Stimulated activated CD8-positive, alpha-beta memory T cell treated with anti-CD3 and anti-CD28 coated beads, Interleukin-15, amount 100 ng/mL, for 4 hours (primary cell): ENCODE data around the gene INO80D.
"Not testable (repeated sequence)": the region's sequence is repeated elsewhere in the genome, so short reads cannot be mapped to it uniquely, and the experiment has no call there.

Experiments used
- DNase-seq, 2 donors: peaks; one replicate each; pipeline ENCODE4 v3.0.0-alpha.2; 2020; ENCODE audit warnings: low read depth in 2 of 2

INO80D gene

DNA sequence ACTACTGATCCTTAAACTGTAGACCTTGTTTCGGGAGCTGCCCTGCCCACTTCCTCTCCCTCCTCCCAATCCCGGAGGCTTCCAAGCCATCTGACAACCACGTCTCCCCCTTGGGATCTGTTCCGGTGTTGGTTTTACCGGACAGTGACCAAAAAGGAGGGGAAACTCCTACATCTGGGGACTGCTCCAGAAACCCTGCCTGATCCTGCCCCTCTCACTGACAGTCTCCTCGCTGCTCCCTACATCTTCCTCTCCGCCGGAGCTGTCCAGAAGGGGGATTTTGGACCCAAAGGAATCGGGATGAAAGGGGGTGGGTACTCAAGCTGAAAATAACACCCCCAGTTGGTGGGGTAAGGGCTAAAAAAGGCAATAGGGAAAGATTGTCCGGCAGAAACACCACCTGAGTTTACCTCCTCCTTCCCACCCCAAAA, 1.5 kb downstream of the INO80D start:
- no peak for DNase-seq

DNA sequence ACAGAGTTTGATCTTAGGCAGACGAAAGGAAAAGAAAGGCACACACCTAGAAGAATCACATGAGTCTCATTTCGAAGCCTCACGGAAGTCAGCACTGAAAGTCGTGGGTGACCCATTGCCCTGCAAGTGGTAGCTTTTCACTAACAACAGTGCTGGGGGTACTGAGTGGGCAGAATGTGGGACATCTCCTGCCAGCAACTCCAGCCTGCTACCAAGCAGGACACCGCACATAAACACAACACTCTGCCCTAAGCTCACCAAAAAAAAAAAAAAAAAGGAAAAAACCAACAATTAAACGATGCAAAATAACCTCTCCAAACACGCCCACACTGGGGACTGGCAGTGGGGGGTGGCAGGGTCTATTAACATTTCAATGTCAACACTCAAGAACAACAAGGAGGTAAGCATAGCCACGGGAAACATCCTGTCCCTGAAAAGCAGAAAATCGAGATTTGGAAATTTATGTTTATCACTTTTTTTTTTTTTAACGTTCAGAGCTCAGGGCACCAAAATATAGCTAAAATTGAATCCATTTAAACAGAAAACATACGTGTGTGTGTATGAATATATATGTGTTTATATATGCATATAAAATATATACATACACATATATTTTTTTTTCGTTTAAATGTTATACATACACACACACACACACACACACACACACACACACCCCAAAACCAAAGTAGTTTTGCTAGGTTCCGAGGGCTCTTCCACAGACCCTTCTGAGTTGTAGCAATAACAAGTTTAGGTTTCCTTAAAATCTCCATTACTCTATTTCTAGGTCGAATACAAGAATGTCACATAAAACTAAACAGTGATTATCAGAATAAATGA, 2.2 kb downstream of the INO80D start:
- DNase-seq: no peak

DNA sequence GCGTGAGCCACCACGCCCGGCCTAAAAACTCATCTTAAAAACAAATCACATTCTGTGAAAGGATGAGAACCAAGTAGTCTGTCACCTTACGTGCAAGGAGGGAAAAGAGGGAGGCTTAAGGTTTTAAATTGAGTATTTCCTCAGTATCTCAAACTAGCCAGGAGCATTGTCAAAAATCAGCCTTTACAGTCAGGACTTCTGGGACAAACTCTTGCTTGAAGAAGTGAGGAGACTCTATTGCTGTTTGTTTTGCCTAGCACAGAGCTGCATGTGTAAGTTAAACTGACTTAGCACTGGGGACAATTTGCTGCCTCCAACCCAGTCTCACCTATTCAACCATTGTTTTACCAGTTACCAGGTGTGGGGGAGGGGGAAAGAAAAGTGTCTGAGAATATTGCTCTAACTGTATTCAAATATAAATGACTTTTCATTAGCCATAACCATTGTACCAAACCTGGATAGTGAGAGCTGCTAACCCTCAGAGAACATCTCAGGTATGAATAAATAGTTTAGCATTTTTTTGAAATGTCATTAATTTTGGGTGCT, 3.6 kb downstream of the INO80D start:
- DNase-seq: no peak

DNA sequence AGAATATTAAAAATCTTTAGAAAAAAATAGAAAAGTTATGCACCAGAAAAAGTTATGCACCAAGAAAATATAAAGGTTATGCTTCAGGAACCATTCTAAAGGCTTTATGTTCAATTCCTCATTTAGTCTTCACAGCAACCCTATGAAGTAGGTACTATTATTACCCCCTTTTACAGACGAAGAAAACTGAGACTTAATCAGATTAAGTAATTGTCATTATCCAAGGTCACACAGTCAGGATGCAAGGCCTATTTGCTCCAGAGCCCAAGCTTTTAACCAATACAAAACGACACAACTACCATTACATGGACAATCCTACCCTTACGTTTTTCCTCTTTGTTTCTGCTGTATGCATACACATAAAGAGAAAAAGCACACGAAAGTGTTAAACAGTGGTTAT, 5.0 kb downstream of the INO80D start:
- DNase-seq: no peak

DNA sequence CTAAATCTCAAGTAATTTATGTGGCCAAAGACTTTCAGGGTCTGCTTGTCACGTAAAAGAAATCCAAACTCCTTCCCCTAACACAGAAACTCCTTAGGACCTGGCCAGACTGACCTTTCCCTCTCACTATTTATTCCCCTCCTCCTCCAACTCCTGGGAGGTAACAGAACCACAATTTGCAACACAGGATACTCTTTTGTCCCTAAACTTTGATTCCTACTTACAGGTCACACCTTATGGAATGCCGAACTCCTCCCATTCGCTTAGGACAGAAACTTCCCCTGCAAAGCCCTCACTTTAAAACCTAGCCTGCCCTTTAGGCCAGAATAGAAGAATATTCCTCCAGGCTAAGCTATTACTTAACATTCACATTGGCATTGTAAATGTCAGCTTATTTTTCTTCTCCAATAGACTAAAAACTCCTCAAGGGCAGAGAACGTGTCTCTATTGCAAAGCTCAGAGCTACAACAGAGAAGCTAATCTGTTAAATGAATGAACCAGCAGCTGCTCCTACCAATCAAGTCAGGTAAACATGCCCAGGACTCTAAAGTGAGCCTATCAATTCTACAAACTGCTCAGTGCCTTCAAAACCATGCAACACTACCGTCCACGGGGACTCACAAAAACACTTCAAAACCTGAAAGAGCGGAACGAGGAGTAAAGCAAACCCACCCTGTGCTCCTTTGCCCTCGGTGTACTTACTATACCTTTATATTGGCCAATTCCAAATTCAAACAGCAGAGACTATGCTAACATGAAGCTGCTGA, 6.1 kb downstream of the INO80D start:
- DNase-seq: no peak

DNA sequence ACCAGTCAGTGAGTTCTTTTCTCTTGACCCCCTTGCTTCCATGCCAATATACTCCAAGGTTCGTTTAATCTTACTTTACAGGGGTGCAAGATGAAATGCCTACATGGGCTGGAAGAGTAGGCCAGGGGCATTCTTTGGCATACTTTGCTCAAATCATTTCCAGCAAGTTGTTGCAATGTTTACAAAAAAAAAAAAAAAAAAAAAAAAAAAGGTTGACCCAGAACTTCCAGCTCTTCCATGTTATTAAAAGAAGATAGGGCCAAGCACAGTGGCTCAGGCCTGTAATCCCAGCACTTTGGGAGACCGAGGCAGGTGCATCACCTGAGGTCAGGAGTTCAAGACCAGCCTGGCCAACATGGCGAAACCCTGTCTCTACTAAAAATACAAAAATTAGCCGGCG, 8.1 kb downstream of the INO80D start:
- not testable (repeated sequence) for DNase-seq

DNA sequence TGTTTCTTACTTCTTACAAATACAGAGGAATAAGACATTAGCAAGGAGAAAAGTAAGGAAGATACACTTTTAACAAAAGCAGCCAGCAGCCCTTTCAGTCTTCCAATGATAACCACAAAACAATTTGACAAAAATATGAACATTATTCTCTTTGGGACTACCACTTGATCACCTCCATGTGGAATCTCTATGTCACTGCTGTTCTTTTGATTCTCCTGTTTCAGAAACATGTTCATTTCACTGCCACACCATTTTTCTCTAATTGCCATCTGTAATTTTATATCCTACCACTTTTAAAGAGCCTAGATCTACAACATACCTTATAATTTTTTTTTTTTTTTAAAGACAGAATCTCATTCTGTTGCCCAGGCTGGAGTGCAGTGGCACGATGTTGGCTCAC, 10.9 kb downstream of the INO80D start:
- no peak for DNase-seq

DNA sequence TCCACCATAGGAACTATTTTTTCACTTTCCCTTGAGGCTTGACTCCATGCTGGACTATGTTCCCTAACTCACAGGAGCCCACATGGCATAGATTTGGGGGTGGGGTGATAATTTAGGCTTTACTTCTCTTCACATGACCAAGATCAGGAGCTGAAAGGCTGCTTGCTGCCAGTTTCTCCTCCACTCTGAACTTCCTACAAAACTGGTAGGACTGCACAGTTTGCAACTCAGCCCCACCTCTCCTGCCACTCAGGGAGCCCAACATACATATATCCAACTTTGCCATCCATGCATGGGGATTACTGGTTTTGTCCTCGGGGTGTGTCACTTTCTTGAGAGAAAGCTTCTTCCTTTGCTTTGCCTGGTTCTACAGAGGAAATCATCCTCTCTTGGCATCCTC, 14.2 kb downstream of the INO80D start:
- DNase-seq: no peak

DNA sequence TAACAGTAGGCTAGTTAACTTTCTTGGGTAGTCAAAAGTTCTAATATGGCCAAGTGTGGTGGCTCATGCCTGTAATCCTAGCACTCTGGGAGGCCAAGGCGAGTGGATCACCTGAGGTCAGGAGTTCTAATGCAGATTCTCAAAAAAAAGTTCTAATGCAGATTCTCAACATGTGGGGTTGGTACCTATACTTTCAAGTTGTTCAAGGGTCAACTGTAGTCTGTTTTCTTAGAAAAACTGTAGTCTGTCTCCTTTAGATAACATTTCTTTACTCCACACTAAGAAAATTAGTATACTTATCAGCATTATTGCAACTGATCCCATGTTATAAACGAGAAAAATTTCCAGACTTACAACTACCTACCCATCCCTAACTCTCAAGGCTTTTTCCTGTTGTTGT, 16.6 kb downstream of the INO80D start:
- no peak for DNase-seq

DNA sequence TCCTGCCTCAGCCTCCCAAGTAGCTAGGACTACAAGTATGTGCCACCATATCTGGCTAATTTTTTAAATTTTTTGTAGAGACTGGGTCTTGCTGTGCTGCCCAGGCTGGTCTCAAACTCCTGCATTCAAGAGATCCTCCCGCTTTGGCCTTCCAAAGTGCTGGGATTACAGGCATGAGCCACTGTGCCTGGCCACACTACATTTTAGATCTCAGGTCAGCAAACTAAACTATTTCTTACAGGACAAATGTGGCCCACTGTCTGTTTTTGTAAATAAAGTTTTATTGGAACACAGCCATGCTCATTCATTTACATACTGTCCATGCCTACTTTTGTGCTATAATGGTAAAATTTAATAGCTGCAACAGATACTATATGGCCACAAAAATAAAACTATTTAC, 17.8 kb downstream of the INO80D start:
- no peak for DNase-seq

DNA sequence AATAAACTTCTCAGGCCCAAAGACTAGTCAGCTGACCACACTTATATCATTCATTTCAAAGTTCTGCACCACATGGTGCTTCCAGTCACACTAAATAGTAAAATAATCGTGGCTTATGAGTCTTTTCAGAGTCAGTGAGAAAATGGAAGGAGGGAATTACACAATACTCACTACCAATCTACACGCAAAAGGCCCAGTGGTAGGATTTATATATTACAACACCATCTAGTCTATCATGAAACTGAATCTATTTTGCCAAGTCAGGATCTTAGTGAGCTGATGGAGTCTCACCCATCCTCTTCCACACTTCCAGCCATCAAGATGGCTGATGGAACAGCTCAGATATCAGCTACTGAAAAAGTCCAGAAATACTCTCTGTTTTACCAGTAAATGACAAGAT, 21.9 kb downstream of the INO80D start:
- no peak for DNase-seq

DNA sequence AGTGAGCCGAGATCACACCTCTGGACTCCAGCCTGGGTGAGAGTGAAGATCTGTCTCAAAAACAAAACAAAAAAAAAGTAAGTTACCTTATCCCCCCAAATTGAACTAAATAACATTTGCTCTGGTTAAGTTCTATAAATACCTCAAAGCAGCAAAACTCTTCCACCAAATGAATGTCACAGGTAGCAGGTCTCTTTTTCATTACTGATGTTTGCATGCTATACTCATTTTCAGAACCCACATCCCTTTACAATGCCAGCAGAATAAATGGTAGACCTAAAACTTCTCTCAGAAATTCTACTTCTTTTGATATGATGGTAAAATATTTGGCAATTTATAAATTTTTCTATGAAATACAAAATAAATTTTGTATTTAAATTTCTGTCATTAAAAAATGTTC, 22.3 kb downstream of the INO80D start:
- no peak for DNase-seq

DNA sequence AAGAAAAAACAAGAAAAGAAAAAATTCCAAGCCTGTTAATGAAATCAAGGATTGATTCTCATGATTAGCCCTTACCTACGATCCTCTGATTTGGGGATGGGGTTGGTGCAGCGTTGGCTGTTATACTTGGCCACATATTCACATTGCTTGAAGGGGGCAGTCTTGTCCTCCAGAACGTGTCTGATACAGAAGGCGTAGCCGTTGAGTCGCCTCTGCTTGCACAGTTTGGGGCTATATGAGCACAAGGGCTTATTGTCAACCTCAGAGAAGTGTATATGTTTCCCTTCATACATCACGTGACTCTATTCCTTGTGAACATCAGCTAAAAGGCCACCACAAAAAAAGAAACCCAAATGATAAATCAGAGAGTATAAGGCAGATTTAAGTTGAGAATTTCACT, 23.2 kb downstream of the INO80D start:
- no peak for DNase-seq

DNA sequence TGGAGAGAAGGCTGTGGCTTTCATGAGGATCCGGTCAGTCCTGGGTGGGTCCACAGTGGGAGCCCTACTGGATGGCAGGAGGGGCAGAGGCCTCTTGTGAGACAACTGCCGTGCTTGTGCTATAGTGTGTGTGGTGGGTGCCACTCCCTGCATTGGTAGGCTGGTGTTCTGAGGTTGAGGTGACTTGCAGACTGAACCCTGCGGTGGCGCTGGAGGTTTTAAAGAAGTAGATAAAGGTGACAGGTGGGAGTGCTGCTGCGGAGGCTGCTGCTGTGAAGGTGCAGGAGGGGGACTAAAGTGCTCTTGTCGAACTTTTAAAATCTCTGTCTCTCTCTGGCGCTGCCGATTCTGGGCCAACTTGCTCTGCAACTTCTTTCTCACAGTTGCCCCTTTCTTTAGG, 29.7 kb downstream of the INO80D start:
- no peak for DNase-seq

DNA sequence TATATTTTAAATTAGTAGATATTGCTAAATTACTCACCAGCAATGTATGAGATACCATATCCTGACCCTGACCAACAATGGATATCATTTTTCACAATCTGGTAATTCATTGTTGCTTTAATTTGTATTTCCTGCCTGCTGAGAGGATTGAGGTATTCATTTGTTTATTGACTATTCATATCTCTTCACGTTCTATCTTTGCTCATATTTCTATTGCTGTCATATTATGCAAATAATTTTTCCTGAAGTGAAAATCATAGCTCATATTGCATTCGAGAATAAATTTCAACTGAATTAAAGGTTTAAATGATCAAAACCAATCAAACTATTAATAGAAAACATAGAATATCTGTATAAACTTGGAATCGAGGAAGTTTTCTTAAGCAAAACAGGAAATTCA, 31.0 kb downstream of the INO80D start:
- no peak for DNase-seq

DNA sequence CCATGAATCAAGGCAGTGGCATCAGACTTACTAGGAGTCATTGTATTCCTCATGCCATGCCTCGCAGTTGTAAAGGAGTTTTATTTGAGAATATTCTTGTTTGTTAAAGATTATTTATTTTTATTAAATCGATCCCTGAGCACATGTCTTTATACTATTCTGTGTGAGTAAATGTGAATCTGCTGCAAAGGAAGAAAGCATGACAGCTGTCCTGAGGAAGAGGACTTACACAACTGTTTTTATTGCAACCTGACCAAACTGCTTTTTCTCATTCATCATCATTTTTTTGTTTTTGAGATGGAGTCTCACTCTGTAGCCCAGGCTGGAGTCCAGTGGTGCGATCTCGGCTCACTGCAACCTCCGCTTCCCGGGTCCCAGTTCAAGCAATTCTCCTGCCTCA, 34.1 kb downstream of the INO80D start:
- no peak for DNase-seq

DNA sequence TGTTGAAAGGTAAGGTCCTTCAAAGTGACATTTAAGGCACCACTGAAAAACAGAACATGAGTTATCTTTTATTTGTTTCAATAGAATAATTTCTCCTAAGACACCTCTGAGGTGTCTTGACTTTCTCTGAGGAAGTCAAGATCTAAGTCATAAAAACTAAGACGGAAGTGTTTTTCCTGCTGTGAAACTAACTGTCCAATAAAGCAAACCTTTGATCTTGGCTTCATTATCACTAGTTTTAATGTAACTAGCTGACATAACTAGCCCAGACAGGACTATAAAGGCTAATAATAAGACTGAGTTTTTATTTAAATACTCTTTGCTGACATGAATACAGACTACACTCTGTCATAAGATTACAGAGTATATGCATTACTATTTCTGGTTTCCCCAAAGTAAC, 36.6 kb downstream of the INO80D start:
- no peak for DNase-seq

DNA sequence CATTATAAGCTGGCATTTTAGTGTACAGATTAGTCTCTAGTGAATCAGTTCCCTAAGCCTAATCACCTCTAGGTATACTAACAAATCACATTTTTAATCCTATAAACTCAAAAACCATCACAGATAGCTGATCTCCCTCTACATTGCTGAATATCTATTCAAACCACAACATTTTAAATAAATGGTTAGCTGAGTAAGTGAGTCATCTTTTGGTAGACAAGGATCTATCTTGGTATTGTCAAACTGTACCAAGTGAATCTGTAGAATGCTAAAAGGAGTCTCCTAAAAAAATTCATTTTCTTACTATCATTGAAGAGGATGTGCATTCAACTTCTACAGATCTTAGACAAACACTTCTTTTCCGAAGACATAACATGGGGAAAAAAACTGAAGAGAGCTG, 40.7 kb downstream of the INO80D start:
- DNase-seq: no peak

DNA sequence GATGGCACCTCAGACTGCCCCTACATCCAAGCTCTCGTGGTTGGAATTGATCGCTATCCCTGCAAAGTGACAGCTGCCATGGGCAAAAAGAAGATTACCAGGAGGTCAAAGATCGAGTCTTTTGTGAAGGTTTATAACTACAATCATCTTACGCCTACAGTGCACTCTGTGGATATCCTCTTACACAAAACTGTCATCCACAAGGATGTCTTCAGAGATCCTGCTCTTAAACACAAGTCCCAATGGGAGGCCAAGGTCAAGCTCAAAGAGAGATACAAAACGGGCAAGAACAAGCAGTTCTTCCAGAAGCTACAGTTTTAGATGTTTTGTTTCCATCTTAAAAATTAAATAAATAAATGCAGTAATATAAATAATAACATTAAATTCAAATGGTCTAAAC, 45.4 kb downstream of the INO80D start:
- no peak for DNase-seq

DNA sequence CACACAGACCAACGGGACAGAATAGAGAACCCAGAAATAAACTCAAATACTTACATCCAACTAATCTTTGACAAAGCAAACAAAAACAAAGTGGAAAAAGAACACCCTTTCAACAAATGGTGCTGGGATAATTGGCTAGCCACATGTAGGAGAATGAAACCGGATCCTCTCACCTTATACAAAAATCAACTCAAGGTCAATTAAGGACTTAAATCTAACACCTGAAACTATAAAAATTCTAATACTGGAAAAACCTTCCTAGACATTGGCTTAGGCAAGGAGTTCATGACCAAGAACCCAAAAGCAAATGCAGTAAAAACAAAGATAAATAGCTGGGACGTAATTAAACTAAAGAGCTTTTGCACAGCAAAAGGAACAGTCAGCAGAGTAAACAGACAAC, 50.6 kb downstream of the INO80D start:
- DNase-seq: not testable (repeated sequence)

DNA sequence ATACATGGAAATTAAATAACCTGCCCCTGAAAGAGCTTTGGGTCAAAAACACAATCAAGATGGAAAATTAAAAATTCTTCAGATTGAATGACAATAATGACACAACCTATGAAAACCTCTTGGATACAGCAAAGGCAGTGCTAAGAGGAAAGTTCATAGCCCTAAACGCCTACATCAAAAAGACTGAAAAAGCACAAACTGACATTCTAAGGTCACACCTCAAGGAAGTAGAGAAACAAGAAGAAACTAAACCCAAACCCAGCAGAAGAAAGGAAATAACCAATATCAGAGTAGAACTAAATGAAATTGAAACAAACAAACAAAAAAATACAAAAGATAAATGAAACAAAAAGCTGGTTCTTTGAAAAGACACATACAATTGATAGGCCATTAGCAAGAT, 52.5 kb downstream of the INO80D start:
- not testable (repeated sequence) for DNase-seq

DNA sequence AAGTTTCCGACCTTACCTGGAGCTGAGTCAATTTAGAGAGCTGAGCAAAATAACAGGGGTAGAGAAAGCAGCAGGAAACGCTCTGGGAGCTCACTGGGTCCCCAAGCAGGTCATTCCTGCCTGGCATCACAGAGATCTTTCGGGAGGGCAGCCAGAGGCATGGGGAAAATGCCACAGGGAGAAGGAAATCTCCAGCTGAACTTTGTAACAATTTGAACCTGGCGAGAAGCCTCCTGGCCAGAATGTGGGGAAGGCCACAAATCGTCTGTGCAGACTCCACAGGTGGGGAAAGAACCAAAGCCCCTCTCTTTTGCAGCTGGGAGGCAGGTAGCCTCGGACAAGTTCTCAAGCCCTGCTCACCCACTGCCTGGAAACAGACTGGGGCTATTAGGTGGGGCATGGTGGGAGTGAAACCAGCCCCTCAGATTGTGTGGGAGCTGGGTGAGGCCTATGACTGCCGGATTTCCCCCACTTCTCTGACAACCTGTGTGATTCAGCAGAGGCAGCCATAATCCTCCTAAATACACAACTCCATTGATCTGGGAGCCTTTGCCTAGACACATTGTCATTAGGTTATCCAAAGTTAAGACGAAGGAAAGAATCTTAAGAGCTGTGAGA, 53.9 kb downstream of the INO80D start:
- DNase-seq: no peak
